Lower leg skin (tissue), 3 donors: ENCODE results near the gene EIF2B4.

ENCODE experiments used
- POLR2A ChIP-seq, 2 donors: fragments of 450-650 bp; IDR thresholded peaks; one replicate each; pipeline ENCODE4 v1.6.1; 2016 to 2017; ENCODE audit warnings: antibody characterized with exemption in 2 of 2, mild to moderate bottlenecking in 1 of 2, moderate library complexity in 1 of 2
- TF ChIP-seq, protein P1 (sequence below), 3 donors: fragments of 450-650 bp; IDR thresholded peaks; one replicate each; pipeline ENCODE4 v1.5.1; 2016; ENCODE audit warnings: antibody characterized with exemption in 3 of 3, mild to moderate bottlenecking in 3 of 3, moderate library complexity in 2 of 3

DNA sequence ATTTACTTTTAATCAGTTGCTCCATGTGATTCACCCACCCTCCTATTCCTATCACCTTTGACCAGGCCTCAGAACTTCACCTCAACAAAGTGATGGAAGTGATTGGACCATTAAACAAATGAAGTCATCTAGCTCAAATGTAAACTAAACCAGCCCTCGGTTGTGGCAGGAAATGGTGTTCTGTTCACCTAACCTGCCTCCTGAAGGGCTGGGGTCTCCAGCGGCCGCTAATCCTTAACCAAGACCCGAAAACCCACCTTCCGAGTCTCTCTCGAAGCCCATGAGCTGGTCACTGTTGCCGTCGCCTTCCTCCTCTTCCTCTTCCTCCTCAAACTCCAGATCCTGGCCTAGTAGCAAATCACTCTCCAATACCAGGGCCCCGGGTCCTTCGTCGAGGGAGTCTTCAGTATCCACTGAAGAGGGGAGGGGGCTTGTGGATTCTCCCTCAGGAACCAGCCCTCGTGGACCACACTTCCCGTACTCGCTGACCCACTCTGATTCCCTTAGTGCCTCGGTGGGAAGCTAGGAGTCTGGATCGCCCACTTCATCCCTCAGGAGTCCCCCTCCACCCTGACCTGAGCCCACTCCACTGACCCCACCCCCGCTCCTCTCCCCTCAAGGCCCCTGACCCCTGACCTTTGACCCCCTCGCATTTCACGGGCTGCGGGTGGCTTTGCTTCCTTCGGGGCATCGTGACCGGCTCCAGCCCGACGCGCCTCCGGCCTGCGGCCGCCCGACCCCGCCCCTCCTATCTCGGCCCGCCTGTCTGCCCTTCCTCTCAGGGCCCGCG, 9.9 kb upstream of the EIF2B4 start:
- TF ChIP-seq, protein P1, sequence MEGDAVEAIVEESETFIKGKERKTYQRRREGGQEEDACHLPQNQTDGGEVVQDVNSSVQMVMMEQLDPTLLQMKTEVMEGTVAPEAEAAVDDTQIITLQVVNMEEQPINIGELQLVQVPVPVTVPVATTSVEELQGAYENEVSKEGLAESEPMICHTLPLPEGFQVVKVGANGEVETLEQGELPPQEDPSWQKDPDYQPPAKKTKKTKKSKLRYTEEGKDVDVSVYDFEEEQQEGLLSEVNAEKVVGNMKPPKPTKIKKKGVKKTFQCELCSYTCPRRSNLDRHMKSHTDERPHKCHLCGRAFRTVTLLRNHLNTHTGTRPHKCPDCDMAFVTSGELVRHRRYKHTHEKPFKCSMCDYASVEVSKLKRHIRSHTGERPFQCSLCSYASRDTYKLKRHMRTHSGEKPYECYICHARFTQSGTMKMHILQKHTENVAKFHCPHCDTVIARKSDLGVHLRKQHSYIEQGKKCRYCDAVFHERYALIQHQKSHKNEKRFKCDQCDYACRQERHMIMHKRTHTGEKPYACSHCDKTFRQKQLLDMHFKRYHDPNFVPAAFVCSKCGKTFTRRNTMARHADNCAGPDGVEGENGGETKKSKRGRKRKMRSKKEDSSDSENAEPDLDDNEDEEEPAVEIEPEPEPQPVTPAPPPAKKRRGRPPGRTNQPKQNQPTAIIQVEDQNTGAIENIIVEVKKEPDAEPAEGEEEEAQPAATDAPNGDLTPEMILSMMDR (IDR thresholded peaks at IDR 0.05): no peak
- TF ChIP-seq POLR2A (IDR thresholded peaks at IDR 0.05): no peak
